Endothelial cell (in vitro differentiated cells): Measurements from ENCODE around the gene DNAH9. TPM values are rescaled to one million over a fixed set of nuclear protein-coding genes. Genes with fewer than 3 reads are reported as not detected.

Source experiments
- DNase-seq: peaks from one replicate; pipeline ENCODE4 v3.0.0; 2021; ENCODE audit warnings: low spot score
- H3K27ac Mint-ChIP-seq: one replicate; pipeline ENCODE4 v1.8.0; 2021; ENCODE audit warnings: mixed read lengths, inconsistent platforms; ENCODE audit not compliant: unreplicated experiment
- H3K27me3 Mint-ChIP-seq: one replicate; pipeline ENCODE4 v1.8.0; 2021; ENCODE audit warnings: mild to moderate bottlenecking, moderate library complexity, mixed read lengths, inconsistent platforms; ENCODE audit not compliant: unreplicated experiment
- H3K36me3 Mint-ChIP-seq: one replicate; pipeline ENCODE4 v1.8.0; 2021; ENCODE audit warnings: mild to moderate bottlenecking, low read depth, mixed read lengths, inconsistent platforms; ENCODE audit not compliant: unreplicated experiment
- H3K4me1 Mint-ChIP-seq: one replicate; pipeline ENCODE4 v1.8.0; 2021; ENCODE audit warnings: mild to moderate bottlenecking, mixed read lengths, inconsistent platforms; ENCODE audit not compliant: unreplicated experiment
- H3K4me3 Mint-ChIP-seq: one replicate; pipeline ENCODE4 v1.8.0; 2021; ENCODE audit warnings: mild to moderate bottlenecking, mixed read lengths, inconsistent platforms; ENCODE audit not compliant: unreplicated experiment
- H3K9me3 Mint-ChIP-seq: one replicate; pipeline ENCODE4 v1.8.0; 2021; ENCODE audit warnings: mixed read lengths, inconsistent platforms; ENCODE audit not compliant: unreplicated experiment
- total RNA-seq: library from RNA; stranded (reverse); fragmentation: NEBNext Ultra II Directional; extraction: Animal tissue kit (Norgen Biotek cat#: 25700); gene quantifications from one replicate; pipeline ENCODE4 v1.2.1, GENCODE V29; 2021; ENCODE audit not compliant: unreplicated experiment
- TF ChIP-seq, protein P1 (sequence below): fragments of 200-600 bp; sonication (generic); IDR thresholded peaks from one replicate; pipeline ENCODE4 v1.5.0; 2021; ENCODE audit warnings: antibody characterized with exemption; ENCODE audit not compliant: unreplicated experiment

Gene DNAH9
- total RNA-seq, 1 donor from 2014 or later: not detected

DNA sequence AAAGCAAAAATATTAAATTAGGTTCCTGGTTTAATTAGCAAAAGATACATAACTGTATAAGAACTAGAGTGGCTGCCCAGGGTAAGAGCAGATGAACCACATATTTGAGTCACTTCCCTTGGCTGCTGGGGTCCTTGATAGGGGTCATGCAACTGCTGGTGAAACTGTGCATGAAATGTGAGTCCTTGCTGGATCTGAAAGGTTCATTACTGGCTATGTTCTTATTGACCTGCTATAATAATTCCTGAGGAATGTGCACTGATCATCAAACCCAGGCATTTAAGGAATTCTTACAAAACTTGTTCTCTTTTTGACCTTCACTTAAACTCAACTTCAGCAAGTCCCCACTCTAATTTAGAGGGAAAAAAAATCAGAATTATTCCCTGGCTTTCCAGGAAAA is 215.6 kb downstream of the DNAH9 start:
- peaks cover 7% of the 10 kb centered on the region for H3K27me3 Mint-ChIP-seq
- peaks cover 7% of the 10 kb centered on the region for H3K36me3 Mint-ChIP-seq
- no peak overlapping the region for H3K4me3 Mint-ChIP-seq
- no peaks in the 10 kb centered on the region for H3K4me1 Mint-ChIP-seq
- no peak overlapping the region for H3K27ac Mint-ChIP-seq
- H3K9me3 Mint-ChIP-seq: peaks cover 44% of the 10 kb centered on the region
- no peak for DNase-seq
- TF ChIP-seq, protein P1, sequence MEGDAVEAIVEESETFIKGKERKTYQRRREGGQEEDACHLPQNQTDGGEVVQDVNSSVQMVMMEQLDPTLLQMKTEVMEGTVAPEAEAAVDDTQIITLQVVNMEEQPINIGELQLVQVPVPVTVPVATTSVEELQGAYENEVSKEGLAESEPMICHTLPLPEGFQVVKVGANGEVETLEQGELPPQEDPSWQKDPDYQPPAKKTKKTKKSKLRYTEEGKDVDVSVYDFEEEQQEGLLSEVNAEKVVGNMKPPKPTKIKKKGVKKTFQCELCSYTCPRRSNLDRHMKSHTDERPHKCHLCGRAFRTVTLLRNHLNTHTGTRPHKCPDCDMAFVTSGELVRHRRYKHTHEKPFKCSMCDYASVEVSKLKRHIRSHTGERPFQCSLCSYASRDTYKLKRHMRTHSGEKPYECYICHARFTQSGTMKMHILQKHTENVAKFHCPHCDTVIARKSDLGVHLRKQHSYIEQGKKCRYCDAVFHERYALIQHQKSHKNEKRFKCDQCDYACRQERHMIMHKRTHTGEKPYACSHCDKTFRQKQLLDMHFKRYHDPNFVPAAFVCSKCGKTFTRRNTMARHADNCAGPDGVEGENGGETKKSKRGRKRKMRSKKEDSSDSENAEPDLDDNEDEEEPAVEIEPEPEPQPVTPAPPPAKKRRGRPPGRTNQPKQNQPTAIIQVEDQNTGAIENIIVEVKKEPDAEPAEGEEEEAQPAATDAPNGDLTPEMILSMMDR: no peak

DNA sequence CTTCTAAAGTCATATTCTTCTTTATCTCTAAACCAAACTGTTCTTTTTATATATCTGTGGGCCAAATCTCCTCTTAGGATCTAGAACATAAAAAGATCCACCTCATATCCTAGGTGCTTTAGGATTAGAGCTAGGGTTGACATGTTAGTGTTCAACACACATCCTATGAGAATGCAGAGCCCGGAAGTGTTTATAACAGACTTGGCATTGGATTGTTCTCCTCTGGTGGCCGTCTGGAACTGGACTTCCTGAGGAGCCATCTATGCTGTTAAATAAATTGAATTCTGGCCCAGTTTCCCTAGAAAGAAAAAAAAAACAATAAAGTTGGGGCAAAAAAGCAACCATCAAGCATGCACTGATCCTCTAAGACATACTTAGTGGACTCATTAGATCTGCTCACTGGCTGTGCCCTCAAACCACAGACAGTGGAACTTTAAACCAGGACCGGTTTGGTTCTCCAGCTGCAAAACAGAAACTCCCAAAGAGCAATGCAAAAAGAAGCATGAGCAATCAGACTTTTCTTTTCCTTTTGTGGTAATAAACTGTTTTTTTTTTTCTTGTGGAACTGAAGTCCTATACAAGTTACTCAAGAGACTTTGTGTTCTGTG is 216.5 kb downstream of the DNAH9 start:
- no peak for DNase-seq
- Mint-ChIP-seq H3K36me3 (peaks cover 7% of the 10 kb centered on the region), H3K27ac (no peak overlapping the region), H3K9me3 (peaks cover 46% of the 10 kb centered on the region), H3K27me3 (peaks cover 7% of the 10 kb centered on the region), H3K4me1 (no peaks in the 10 kb centered on the region), H3K4me3 (no peak overlapping the region)
- TF ChIP-seq, protein P1: no peak

DNA sequence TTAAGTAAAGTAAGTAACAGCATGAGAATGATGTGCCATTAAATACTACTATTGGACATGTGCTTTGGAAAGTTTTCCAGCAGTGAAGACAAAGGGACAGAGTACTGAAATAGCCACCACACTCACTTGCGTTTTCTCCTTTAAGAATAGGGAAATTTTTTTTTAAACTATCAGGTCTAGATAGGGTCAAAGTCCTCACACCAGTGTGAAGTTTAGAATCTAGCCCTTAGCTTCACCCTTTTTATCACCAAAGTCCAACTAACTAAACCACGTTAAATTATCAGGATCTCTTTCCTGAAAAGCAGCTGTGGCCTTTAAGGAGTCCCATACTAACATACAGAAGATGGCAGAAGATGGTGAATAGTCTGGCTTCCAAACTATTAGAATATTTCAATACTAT is 218.1 kb downstream of the DNAH9 start:
- Mint-ChIP-seq H3K27me3 (peaks cover 3% of the 10 kb centered on the region), H3K9me3 (peaks cover 38% of the 10 kb centered on the region), H3K4me1 (no peaks in the 10 kb centered on the region), H3K4me3 (no peak overlapping the region), H3K27ac (no peak overlapping the region), H3K36me3 (peaks cover 7% of the 10 kb centered on the region)
- DNase-seq: no peak
- TF ChIP-seq, protein P1: no peak

DNA sequence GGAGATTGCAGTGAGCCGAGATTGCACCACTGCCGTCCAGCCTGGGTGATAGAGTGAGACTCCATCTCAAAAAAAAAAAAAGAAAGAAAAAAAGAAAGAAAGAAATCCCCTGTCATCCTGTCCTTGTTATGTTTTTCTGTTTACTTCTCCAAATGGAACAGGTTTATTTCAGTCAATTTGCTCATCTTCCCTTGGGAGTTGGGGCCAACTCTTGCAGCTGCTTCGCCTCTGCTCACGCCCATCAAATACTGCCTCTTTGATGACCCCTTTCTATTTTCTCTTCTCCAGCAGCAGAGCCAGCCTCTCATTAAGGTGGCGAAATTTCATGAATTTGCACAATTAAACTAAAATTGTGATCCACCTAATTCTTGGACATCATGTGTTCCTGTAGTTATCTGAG is 225.6 kb downstream of the DNAH9 start:
- TF ChIP-seq, protein P1: no peak
- peaks cover 44% of the 10 kb centered on the region for H3K9me3 Mint-ChIP-seq

DNA sequence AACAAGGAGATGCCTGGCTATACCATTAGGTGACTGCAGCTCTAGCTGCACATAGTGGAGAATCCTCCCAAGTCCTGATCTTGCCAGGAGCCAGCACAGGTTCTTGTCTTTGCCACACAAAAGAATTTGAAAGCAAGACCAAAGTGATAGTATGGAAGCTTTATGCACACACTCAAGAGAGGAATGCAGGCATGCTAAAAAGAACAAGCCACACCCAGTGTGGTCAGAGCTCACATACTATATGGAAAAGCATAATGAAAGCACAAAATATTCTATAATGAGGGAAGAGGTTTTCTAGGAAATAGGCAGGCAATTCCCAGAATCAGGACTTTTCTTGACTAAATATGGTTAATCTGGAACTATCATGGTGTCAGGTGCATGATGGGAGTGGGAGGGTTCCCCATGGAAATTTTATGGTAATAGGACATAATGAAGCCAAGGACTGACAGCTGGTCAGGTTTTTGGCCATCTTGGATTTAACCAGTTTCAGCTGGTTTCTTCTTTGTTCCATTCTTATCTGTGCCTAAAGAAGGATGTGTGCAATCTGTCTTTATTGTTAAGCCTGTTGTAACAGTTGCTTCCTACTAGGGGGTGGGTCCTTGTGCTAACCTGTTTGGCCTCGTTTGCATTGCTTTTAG is 227.4 kb downstream of the DNAH9 start:
- Mint-ChIP-seq H3K4me3 (no peak overlapping the region), H3K27ac (no peak overlapping the region), H3K27me3 (peaks cover 4% of the 10 kb centered on the region), H3K36me3 (peaks cover 15% of the 10 kb centered on the region), H3K4me1 (no peaks in the 10 kb centered on the region), H3K9me3 (peaks cover 49% of the 10 kb centered on the region)
- TF ChIP-seq, protein P1: no peak
- DNase-seq: no peak

More for the DNA sequence above, 225.6 kb downstream of the DNAH9 start:
- no peak overlapping the region for H3K4me3 Mint-ChIP-seq
- H3K27ac Mint-ChIP-seq: no peak overlapping the region
- peaks cover 2% of the 10 kb centered on the region for H3K27me3 Mint-ChIP-seq
- H3K4me1 Mint-ChIP-seq: no peaks in the 10 kb centered on the region
- no peak for DNase-seq
- H3K36me3 Mint-ChIP-seq: peaks cover 15% of the 10 kb centered on the region
